Measurements from ENCODE around the gene AK3. TPM values are rescaled to one million over a fixed set of nuclear protein-coding genes. Genes with fewer than 3 reads are reported as not detected.

The AK3 gene
- total and polyA plus RNA-seq, 9 of the 15 experiments (the other 6 are each of a cell fraction or from before 2014, with no cell fraction given), result 12.2 to 78.6 (median 41.8) TPM

DNA sequence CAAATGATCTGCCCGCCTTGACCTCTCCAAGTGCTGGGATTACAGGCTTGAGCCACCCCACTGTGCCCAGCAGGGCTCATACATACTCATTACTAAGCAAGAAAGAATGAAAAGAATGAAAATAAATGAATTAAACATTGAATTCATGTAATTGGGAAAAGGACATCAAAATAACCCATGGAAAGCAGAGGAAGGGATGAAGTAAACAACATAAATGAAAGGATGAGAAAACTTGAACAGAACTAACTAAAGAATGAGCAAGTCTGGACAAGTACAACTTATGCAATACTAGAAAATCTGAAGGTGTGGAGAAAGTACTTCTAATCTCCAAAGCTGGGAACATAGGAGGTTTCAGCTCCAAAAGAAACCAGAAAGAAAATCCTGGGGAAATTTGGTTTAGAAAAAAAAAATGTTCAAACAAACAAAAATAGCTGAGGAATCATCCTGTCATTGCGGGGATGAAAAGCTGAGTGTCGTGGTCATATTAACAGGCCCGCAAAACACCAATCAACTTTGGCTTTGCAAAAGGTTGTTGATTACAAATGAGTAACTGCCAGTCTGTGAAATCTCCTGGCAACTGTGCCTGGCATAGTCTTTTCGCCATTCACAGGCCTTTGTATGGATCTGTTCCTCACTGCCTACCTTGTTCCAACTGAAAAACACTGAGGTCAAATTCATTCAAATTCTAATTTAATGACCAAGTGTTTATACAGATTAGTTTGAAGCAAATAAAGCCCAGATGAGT lies 2.3 kb upstream of the AK3 start:
- ChIA-PET POLR2A (interaction anchor here (1.0 kb wide), 1 partner anchor 250 kb away, joined by 3 read pairs; no protein-coding TSS in a partner anchor), CTCF (ENCODE audit: low intra/inter-chr PET ratio) (no interaction called here)
- Histone ChIP-seq H3K27me3 (ENCODE audit: control insufficient read depth in 2 of 2, insufficient read depth in 2 of 2, low read length in 2 of 2) (no peaks in the 10 kb centered on the region), H3K4me3 (no peak overlapping the region), H4K20me1 (replicated peaks; ENCODE audit: control insufficient read depth, insufficient read depth, low read length) (no peaks in the 10 kb centered on the region), H3K9me3 (replicated peaks; ENCODE audit: control insufficient read depth, insufficient read depth, low read depth, low read length) (no peaks in the 10 kb centered on the region), H3K27ac (ENCODE audit: extremely low read depth, low read depth, low read length) (no peak overlapping the region), H3K4me2 (ENCODE audit: insufficient read depth, low read length) (no peak overlapping the region), H3K79me2 (ENCODE audit: control insufficient read depth, insufficient read depth, low read length) (peaks cover 35% of the 10 kb centered on the region), H3K9me1 (ENCODE audit: control insufficient read depth, insufficient read depth, low read length) (no peaks in the 10 kb centered on the region), H2AFZ (ENCODE audit: low read depth, low read length) (no peak overlapping the region), H3K9ac (ENCODE audit: insufficient read depth in 1 of 2, low read depth in 2 of 2, low read length in 2 of 2) (no peak overlapping the region), H3K36me3 (ENCODE audit: control insufficient read depth, insufficient read depth, low read length) (0 out of 3 replicates have a peak, but pooled peaks cover 2% of the 10 kb centered on the region), H3K4me1 (replicated peaks in 1 of 2; ENCODE audit: control insufficient read depth in 2 of 2, insufficient read depth in 2 of 2, low read length in 2 of 2) (peaks cover 6 to 19% of the 10 kb centered on the region in 2 experiments; a peak in 4 of 5 replicates)
- TF ChIP-seq ZFP30 (CRISPR knock-in tag; IDR thresholded peaks at IDR 0.05; ENCODE audit: borderline replicate concordance) (no peak), HDAC8 (tag; IDR thresholded peaks at IDR 0.05) (no peak), THRB (CRISPR knock-in tag; conservative IDR thresholded peaks at IDR 0.05) (no peak), SMARCB1 (IDR thresholded peaks at IDR 0.05; ENCODE audit: insufficient read length, low read depth) (no peak), ZNF184 (CRISPR knock-in tag; IDR thresholded peaks at IDR 0.05) (no peak), STAT5A (IDR thresholded peaks at IDR 0.05; ENCODE audit: borderline replicate concordance, low read length) (no peak), CHD2 (IDR thresholded peaks at IDR 0.05; ENCODE audit: low read depth, low read length) (no peak), FOXP4 (CRISPR knock-in tag; IDR thresholded peaks at IDR 0.05; ENCODE audit: borderline replicate concordance) (no peak), SIN3A (IDR thresholded peaks at IDR 0.05; ENCODE audit: borderline replicate concordance in 2 of 2, control insufficient read depth in 1 of 2, low read depth in 2 of 2, low read length in 2 of 2) (no peak), COPS2 (conservative IDR thresholded peaks at IDR 0.05) (no peak)
- DNase-seq (ENCODE audit: extremely low read depth in 1 of 4, low spot score in 3 of 4), result no peak
- no TSS peak for BruUV-seq (replicated peaks)
- in situ Hi-C loops (cut with MboI) (loop anchor here (25.0 kb wide), 1 partner anchor 694 kb away; the partner anchor contains the start of gene PLGRKT), intact Hi-C loops (cut with micrococcal nuclease) (loop anchor here (5.0 to 10.0 kb wide), 2 partner anchors 66 to 359 kb away; partner anchors contain the start of gene CDC37L1)
- WGBS (ENCODE audit: insufficient coverage, low coverage, missing lambda C conversion rate), result 75% methylated on average over 5 of the region's 5 CpGs
- ATAC-seq, result no peak
- no peak for FAIRE-seq

All from K562 (cell line).